Lung (tissue), 12 donors: ENCODE measurements around the gene ARMC5. TPM values are rescaled to one million over a fixed set of nuclear protein-coding genes. Genes with fewer than 3 reads are reported as not detected.

Source experiments
- ATAC-seq: fragments of 200-7000 bp; cut with Tn5 transposase; one replicate; pipeline ENCODE4 v1.9.1; 2020; ENCODE audit warnings: moderate number of reproducible peaks; ENCODE audit not compliant: insufficient read depth, low FRiP score
- DNase-seq, 3 donors: peaks; one replicate each; pipeline ENCODE4 v3.0.0-alpha.2; 2013 to 2017
- H3K27ac ChIP-seq, 2 donors: one replicate each; pipeline ENCODE4 v1.5.1; 2013; ENCODE audit warnings: mild to moderate bottlenecking in 2 of 2, moderate library complexity in 2 of 2, control low read depth in 1 of 2, inconsistent platforms in 1 of 2, low read depth in 1 of 2, low read length in 1 of 2
- H3K27me3 ChIP-seq, 3 donors: one replicate each; pipeline ENCODE4 v1.5.1; 2013; ENCODE audit warnings: low read length in 2 of 3; ENCODE audit not compliant: control insufficient read depth in 3 of 3, insufficient read depth in 3 of 3
- H3K36me3 ChIP-seq, 4 donors: one replicate each; pipeline ENCODE4 v1.5.1; 2013; ENCODE audit warnings: low read length in 4 of 4, mild to moderate bottlenecking in 1 of 4, moderate library complexity in 1 of 4; ENCODE audit not compliant: control insufficient read depth in 4 of 4, insufficient read depth in 4 of 4
- H3K4me1 ChIP-seq, 5 donors: one replicate each; pipeline ENCODE4 v1.5.1; 2013; ENCODE audit warnings: low read length in 5 of 5, mild to moderate bottlenecking in 2 of 5, moderate library complexity in 1 of 5; ENCODE audit not compliant: control insufficient read depth in 5 of 5, insufficient read depth in 5 of 5
- H3K4me3 ChIP-seq: one replicate; pipeline ENCODE4 v1.5.1; 2013; ENCODE audit warnings: mild to moderate bottlenecking, control low read depth, moderate library complexity
- H3K9ac ChIP-seq, 2 donors: one replicate each; pipeline ENCODE4 v1.5.1; 2013; ENCODE audit warnings: low read length in 2 of 2, control low read depth in 1 of 2; ENCODE audit not compliant: insufficient read depth in 1 of 2
- H3K9me3 ChIP-seq, 4 donors: one replicate each; pipeline ENCODE4 v1.5.1; 2013; ENCODE audit warnings: low read length in 3 of 4, mild to moderate bottlenecking in 1 of 4, moderate library complexity in 1 of 4; ENCODE audit not compliant: control insufficient read depth in 4 of 4, insufficient read depth in 3 of 4
- CTCF ChIP-seq: IDR thresholded peaks from 2 replicates; pipeline ENCODE4 v1.5.1; 2012; ENCODE audit warnings: mild to moderate bottlenecking; ENCODE audit errors: control extremely low read depth, extremely low read depth
- WGBS, 2 donors: extraction: QIAGEN DNeasy Blood & Tissue Kit; methylation state at CpG; one replicate each; pipeline ENCODE4 v1.1.7; 2013; 5-methylcytosine and 5-hydroxymethylcytosine counted together
- polyA plus RNA-seq, 2 donors: library from polyadenylated mRNA; stranded (reverse); fragments of 200-250 nt; gene quantifications; one replicate each; pipeline ENCODE4 v1.2.1, GENCODE V29; 2013
- total RNA-seq, 2 donors: library from RNA; depleted of rRNA in 1 of 2; stranded (reverse); fragments of >200 nt in 1 of 2; gene quantifications; one replicate each; pipeline ENCODE4 v1.2.1, GENCODE V29; 2014 to 2021
- donor health status: control.
- donor health status: control.
- donor health status: Bipolar disorder and iron deficiency.
- donor health status: healthy.
- donor health status: DM: yes; HTN: yes; CAD: no.

Gene ARMC5
- total and polyA plus RNA-seq, 4 donors: 8.2 to 16.7 (median 12.3) TPM

GRCh38 chr16:31473264-31473984 is 14.1 kb downstream of the ARMC5 start:
- no peak for ATAC-seq
- WGBS, 2 donors: 88 to 93% methylated on average over 17 of the region's 17 CpGs
- H3K9ac ChIP-seq: no peak overlapping the region

GRCh38 chr16:31474173-31474714 is 14.9 kb downstream of the ARMC5 start:
- no peak for ATAC-seq
- H3K9me3 ChIP-seq: no peaks in the 10 kb centered on the region
- no peaks in the 10 kb centered on the region for H3K27me3 ChIP-seq
- no peak for DNase-seq
- WGBS, 2 donors: 76 to 85% methylated on average over 12 of the region's 12 CpGs
- H3K4me1 ChIP-seq: peaks cover 0 to 23% (median 8%) of the 10 kb centered on the region in 5 donors
- H3K4me3 ChIP-seq: no peak overlapping the region
- H3K9ac ChIP-seq: no peak overlapping the region
- peak overlapping the region in 1 of 2 donors; percentile 5 for H3K27ac ChIP-seq
- TF ChIP-seq CTCF: no peak
- peaks cover 6 to 23% (median 17%) of the 10 kb centered on the region in 4 donors for H3K36me3 ChIP-seq

More at GRCh38 chr16:31473264-31473984, 14.1 kb downstream of the ARMC5 start:
- peak overlapping the region in 1 of 2 donors; percentile 13 for H3K27ac ChIP-seq
- H3K27me3 ChIP-seq: no peaks in the 10 kb centered on the region
- no peak for TF ChIP-seq CTCF
- no peak for DNase-seq
- no peak overlapping the region for H3K4me3 ChIP-seq
- H3K36me3 ChIP-seq: peaks cover 6 to 23% (median 16%) of the 10 kb centered on the region in 4 donors
- peaks cover 0 to 23% (median 8%) of the 10 kb centered on the region in 5 donors for H3K4me1 ChIP-seq
- H3K9me3 ChIP-seq: no peaks in the 10 kb centered on the region

GRCh38 chr16:31474773-31475738 is 15.8 kb downstream of the ARMC5 start:
- no peak for DNase-seq
- Histone ChIP-seq H3K4me1 (peaks cover 0 to 23% (median 8%) of the 10 kb centered on the region in 5 donors), H3K36me3 (peaks cover 6 to 23% (median 17%) of the 10 kb centered on the region in 4 donors), H3K27ac (no peak overlapping the region), H3K27me3 (no peaks in the 10 kb centered on the region), H3K4me3 (no peak overlapping the region), H3K9ac (no peak overlapping the region), H3K9me3 (no peaks in the 10 kb centered on the region)
- no peak for TF ChIP-seq CTCF
- 92 to 93% methylated on average over 12 of the region's 12 CpGs for WGBS, 2 donors
- ATAC-seq: no peak
